ENCODE data around the gene ZNF77.
A peak's percentile ranks its signal among the peaks of the same experiment; 100 is the strongest.

The ZNF77 gene

DNA sequence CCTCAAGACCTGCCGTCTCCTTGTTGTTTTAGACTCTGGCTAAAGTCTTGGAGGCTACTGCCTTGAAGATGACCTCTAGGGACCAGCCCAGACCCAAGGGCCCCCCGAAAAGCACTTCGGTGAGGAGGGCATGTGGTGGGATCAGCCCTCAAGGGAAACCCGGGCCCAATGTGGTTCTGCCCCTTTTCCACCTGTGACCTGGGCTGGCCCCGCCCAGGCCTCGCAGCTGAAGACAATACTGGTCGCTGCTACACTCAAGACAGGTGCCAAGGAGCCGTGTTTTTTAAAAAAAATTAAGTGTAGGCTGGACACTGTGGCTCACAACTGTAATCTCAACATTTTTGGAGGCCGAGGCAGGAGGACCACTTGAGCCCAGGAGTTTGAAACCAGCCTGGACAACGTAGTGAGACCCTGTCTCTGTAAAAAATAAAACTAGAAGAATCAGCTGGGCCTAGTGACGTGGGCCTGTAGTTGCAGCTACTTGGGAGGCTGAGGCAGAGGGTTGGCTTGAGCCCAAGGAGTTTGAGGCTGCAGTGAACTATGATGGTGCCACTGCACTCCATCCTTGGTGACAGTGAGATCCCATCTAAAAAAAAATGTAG is 33.5 kb upstream of the ZNF77 start:
- no peak overlapping the region for H3K27ac ChIP-seq (ENCODE audit: low read length)
- no peak overlapping the region for H3K9ac ChIP-seq (ENCODE audit: low read depth, low read length)
- no peak overlapping the region for H2AFZ ChIP-seq (ENCODE audit: low read depth, low read length)
- H4K20me1 ChIP-seq (ENCODE audit: insufficient read depth, low read length): no peaks in the 10 kb centered on the region
- no peak overlapping the region for H3K4me3 ChIP-seq (ENCODE audit: low read depth in 1 of 2, low read length in 2 of 2)
- ATAC-seq (ENCODE audit: insufficient read depth, low read depth): no peak
- no peaks in the 10 kb centered on the region for H3K36me3 ChIP-seq (ENCODE audit: insufficient read depth, low read length)
- peaks cover 18% of the 10 kb centered on the region for H3K4me1 ChIP-seq (ENCODE audit: insufficient read depth, low read length)
- H3K9me3 ChIP-seq (ENCODE audit: insufficient read depth, low read length, severe bottlenecking): no peaks in the 10 kb centered on the region
- DNase-seq: no peak
- H3K79me2 ChIP-seq (ENCODE audit: insufficient read depth, low read length): no peaks in the 10 kb centered on the region
- H3K4me2 ChIP-seq (ENCODE audit: insufficient read depth, low read length): 0 out of 2 replicates have a peak overlapping the region, but pooled peaks have one; percentile 90
- H3K27me3 ChIP-seq (ENCODE audit: insufficient read depth, low read length, poor library complexity): no peaks in the 10 kb centered on the region
- no peak for TF ChIP-seq EZH2 (IDR thresholded peaks at IDR 0.05; ENCODE audit: borderline replicate concordance, low read depth, low read length, severe bottlenecking)
- TF ChIP-seq, protein P1, sequence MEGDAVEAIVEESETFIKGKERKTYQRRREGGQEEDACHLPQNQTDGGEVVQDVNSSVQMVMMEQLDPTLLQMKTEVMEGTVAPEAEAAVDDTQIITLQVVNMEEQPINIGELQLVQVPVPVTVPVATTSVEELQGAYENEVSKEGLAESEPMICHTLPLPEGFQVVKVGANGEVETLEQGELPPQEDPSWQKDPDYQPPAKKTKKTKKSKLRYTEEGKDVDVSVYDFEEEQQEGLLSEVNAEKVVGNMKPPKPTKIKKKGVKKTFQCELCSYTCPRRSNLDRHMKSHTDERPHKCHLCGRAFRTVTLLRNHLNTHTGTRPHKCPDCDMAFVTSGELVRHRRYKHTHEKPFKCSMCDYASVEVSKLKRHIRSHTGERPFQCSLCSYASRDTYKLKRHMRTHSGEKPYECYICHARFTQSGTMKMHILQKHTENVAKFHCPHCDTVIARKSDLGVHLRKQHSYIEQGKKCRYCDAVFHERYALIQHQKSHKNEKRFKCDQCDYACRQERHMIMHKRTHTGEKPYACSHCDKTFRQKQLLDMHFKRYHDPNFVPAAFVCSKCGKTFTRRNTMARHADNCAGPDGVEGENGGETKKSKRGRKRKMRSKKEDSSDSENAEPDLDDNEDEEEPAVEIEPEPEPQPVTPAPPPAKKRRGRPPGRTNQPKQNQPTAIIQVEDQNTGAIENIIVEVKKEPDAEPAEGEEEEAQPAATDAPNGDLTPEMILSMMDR (IDR thresholded peaks at IDR 0.05; ENCODE audit: borderline replicate concordance, extremely low read depth, low read length, poor library complexity, severe bottlenecking): no peak

DNA sequence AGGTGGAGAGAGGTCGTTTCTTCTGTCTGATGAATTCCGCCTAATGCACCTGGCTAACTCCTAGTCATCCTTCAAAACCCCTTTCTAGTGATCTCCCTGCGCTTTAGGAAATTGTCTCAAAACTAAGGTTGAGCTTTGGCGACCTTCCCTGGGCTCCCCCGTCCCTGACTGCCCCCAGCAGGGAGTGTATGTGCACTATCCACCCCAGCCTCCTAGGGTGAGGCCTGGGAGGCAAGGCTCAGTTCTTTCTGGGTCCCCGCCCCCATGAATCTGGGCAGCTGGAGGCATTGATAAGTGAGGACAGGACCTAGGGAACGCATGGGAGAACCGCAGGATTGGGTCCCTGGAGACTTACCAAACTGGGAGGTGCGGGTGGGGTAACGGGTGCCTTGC is 33.0 kb upstream of the ZNF77 start:
- Histone ChIP-seq H3K27me3 (ENCODE audit: insufficient read depth, low read length, poor library complexity) (no peaks in the 10 kb centered on the region), H3K4me3 (ENCODE audit: low read depth in 1 of 2, low read length in 2 of 2) (peak overlapping the region in 1 of 2 experiments; percentile 53; a peak in 2 of 4 replicates), H3K27ac (ENCODE audit: low read length) (no peak overlapping the region), H3K79me2 (ENCODE audit: insufficient read depth, low read length) (no peaks in the 10 kb centered on the region), H2AFZ (ENCODE audit: low read depth, low read length) (peak overlapping the region; percentile 57), H3K4me1 (ENCODE audit: insufficient read depth, low read length) (peaks cover 18% of the 10 kb centered on the region), H4K20me1 (ENCODE audit: insufficient read depth, low read length) (no peaks in the 10 kb centered on the region), H3K36me3 (ENCODE audit: insufficient read depth, low read length) (no peaks in the 10 kb centered on the region), H3K4me2 (ENCODE audit: insufficient read depth, low read length) (peak overlapping the region; percentile 90), H3K9ac (ENCODE audit: low read depth, low read length) (0 out of 2 replicates have a peak overlapping the region, but pooled peaks have one; percentile 5), H3K9me3 (ENCODE audit: insufficient read depth, low read length, severe bottlenecking) (no peaks in the 10 kb centered on the region)
- no peak for TF ChIP-seq EZH2 (IDR thresholded peaks at IDR 0.05; ENCODE audit: borderline replicate concordance, low read depth, low read length, severe bottlenecking)
- TF ChIP-seq, protein P1 (IDR thresholded peaks at IDR 0.05; ENCODE audit: borderline replicate concordance, extremely low read depth, low read length, poor library complexity, severe bottlenecking): no peak
- ATAC-seq (ENCODE audit: insufficient read depth, low read depth) (no peak), DNase-seq (no peak)

DNA sequence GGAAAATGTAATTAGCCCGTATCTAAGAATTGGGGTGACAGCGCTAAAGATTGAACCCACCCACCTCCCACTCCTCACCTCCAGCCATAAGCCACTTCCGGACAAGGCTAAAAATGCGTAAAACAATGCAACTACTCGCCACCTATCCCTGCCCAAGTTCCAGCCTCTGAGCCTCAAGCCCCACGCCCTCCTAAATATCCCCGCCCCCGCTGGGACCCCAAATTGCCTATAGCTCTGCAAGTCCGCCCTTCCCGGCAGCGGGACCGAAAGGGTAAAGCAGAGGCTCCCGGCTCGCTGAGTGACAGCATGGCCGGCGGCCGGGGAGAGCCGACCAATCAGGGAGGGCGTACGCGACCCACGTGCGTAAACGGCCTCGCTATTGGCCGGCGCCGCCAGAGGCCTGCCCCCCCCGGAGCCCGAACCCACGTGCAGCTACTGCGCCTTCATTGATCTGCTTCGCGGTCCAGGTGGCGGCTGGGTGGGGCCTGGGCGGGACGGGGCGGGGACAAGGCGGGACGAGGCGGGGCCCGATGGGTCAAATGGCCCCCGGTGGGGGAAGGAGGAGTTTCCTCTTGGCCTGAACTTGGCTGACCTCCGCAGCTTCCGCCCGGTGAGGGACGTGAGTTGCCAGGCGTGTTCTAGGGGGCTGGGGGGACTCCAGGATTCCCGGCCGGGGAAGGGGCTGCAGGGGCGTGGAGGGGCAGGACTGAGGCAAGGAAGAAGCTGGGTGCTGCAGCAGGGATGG is 32.4 kb upstream of the ZNF77 start, which contains the start of gene TLE6:
Gene TLE6 (plus strand): TSS at position 564 of the 745 bp plus-strand sequence. CDS start 670 bp downstream, outside the sequence.
- Histone ChIP-seq H3K9me3 (ENCODE audit: insufficient read depth, low read length, severe bottlenecking) (no peaks in the 10 kb centered on the region), H3K4me2 (ENCODE audit: insufficient read depth, low read length) (peak within 1 kb of the TSS; percentile 90), H3K27me3 (ENCODE audit: insufficient read depth, low read length, poor library complexity) (no peaks in the 10 kb centered on the region), H3K27ac (ENCODE audit: low read length) (peak within 1 kb of the TSS; percentile 65), H3K36me3 (ENCODE audit: insufficient read depth, low read length) (no peaks in the 10 kb centered on the region), H2AFZ (ENCODE audit: low read depth, low read length) (peak within 1 kb of the TSS; percentile 85), H4K20me1 (ENCODE audit: insufficient read depth, low read length) (no peaks in the 10 kb centered on the region), H3K4me1 (ENCODE audit: insufficient read depth, low read length) (peaks cover 18% of the 10 kb centered on the region), H3K79me2 (ENCODE audit: insufficient read depth, low read length) (no peaks in the 10 kb centered on the region), H3K9ac (ENCODE audit: low read depth, low read length) (peak within 1 kb of the TSS; percentile 53), H3K4me3 (ENCODE audit: low read depth in 1 of 2, low read length in 2 of 2) (peak within 1 kb of the TSS; percentile 31 to 68)
- DNase-seq: peak; percentile 97
- peak; percentile 99 for ATAC-seq (ENCODE audit: insufficient read depth, low read depth)
- TF ChIP-seq, protein P1 (IDR thresholded peaks at IDR 0.05; ENCODE audit: borderline replicate concordance, extremely low read depth, low read length, poor library complexity, severe bottlenecking): no peak
- TF ChIP-seq EZH2 (IDR thresholded peaks at IDR 0.05; ENCODE audit: borderline replicate concordance, low read depth, low read length, severe bottlenecking): no peak

Measured in DND-41 (cell line).